H1 (cell line): ENCODE measurements around the gene APBA2. TPM values are rescaled to one million over a fixed set of nuclear protein-coding genes. Genes with fewer than 3 reads are reported as not detected.

Source experiments
- BACH1 ChIP-seq: IDR thresholded peaks from 2 replicates; pipeline ENCODE4 v1.6.1; 2012; ENCODE audit warnings: low read length, improper control_type of control experiment
- CEBPB ChIP-seq: IDR thresholded peaks from 2 replicates; pipeline ENCODE4 v1.6.1; 2012; ENCODE audit warnings: low read depth, low read length
- CHD1 ChIP-seq: IDR thresholded peaks from 2 replicates; pipeline ENCODE4 v1.6.1; 2012; ENCODE audit warnings: low read depth, low read length, improper control_type of control experiment
- E2F6 ChIP-seq: IDR thresholded peaks from 2 replicates; pipeline ENCODE4 v1.6.1; 2012; ENCODE audit warnings: inconsistent platforms
- EGR1 ChIP-seq: IDR thresholded peaks from 2 replicates; pipeline ENCODE4 v1.6.1; 2011; ENCODE audit warnings: low read depth, low read length, borderline replicate concordance
- FOSL1 ChIP-seq: IDR thresholded peaks from 2 replicates; pipeline ENCODE4 v1.6.1; 2011; ENCODE audit warnings: mild to moderate bottlenecking, low read depth, low read length, moderate library complexity; ENCODE audit not compliant: insufficient read depth
- KDM1A ChIP-seq: fragments of 200-600, 300-600 bp; sonication (generic); IDR thresholded peaks from 2 replicates; pipeline ENCODE4 v1.7.1; 2016; ENCODE audit warnings: mild to moderate bottlenecking, low read length, borderline replicate concordance
- SP1 ChIP-seq: IDR thresholded peaks from 2 replicates; pipeline ENCODE4 v1.6.1; 2011; ENCODE audit warnings: low read depth, low read length
- YY1 ChIP-seq: IDR thresholded peaks from 2 replicates; pipeline ENCODE4 v1.6.1; 2011; ENCODE audit warnings: low read depth, mild to moderate bottlenecking, low read length
- polyA plus RNA-seq, 7 experiments: library from polyadenylated mRNA; depleted of rRNA in 3 of 7; stranded (reverse) in 5 of 7; unstranded in 2 of 7; fragments of >200 nt in 5 of 7; fragments of 200-250 nt in 2 of 7; gene quantifications; 1 replicate in 5 of 7; 2 replicates in 1 of 7; 4 replicates in 1 of 7; pipeline versions ENCODE4 v1.2.1 to v1.2.3, GENCODE V29; 2011 to 2013; ENCODE audit warnings: missing spikeins in 2 of 7, mixed read lengths in 2 of 7
- total RNA-seq: library from RNA; stranded (reverse); fragmentation: NEBNext Ultra II Directional; extraction: Animal tissue kit (Norgen Biotek cat#: 25700); gene quantifications from 2 replicates; pipeline ENCODE4 v1.2.1, GENCODE V29; 2021

Gene APBA2
- total and polyA plus RNA-seq, 2 of the 8 experiments (the other 6 are each of a cell fraction or from before 2014, with no cell fraction given) = 15.5 to 19.0 TPM

- no peak for TF ChIP-seq E2F6
- TF ChIP-seq SP1 = no peak
- no peak for TF ChIP-seq BACH1
- no peak for TF ChIP-seq EGR1
- TF ChIP-seq CHD1 = no peak
- no peak for TF ChIP-seq KDM1A
- TF ChIP-seq YY1 = no peak
- no peak for TF ChIP-seq CEBPB
- no peak for TF ChIP-seq FOSL1
Measured at GRCh38 chr15:28957606-28958498, 72.1 kb downstream of the APBA2 start (continued).
